ENCODE data around the gene ACTL8. TPM values are rescaled to one million over a fixed set of nuclear protein-coding genes. Genes with fewer than 3 reads are reported as not detected.
"Not testable (repeated sequence)": the region's sequence is repeated elsewhere in the genome, so short reads cannot be mapped to it uniquely, and the experiment has no call there.

The ACTL8 gene
- total RNA-seq, 1 experiment from 2014 or later: 0.51 TPM

DNA sequence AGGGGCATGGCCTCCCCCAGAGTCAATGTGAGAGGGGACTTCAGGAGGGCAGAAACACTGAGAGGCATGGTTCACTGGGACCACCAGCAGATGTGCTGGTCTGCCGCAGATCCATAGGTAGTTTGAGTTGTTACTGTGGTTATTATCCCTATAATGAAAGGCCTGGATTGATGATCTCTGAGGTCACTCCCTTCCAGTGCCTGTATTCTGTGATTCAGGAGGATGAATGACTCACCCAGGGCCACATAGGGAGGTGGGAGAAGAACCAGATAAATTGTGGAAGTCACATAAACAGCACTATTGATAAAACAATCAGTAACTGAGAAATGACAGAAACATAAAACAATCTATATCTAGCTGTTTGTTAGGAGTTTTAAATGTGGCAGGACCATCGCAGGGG, 22.7 kb upstream of the ACTL8 start:
- in situ Hi-C loops (cut with HindIII; ENCODE audit: low sequenced_read_pairs): no loop called here
- DNase-seq (ENCODE audit: low spot score): no peak

DNA sequence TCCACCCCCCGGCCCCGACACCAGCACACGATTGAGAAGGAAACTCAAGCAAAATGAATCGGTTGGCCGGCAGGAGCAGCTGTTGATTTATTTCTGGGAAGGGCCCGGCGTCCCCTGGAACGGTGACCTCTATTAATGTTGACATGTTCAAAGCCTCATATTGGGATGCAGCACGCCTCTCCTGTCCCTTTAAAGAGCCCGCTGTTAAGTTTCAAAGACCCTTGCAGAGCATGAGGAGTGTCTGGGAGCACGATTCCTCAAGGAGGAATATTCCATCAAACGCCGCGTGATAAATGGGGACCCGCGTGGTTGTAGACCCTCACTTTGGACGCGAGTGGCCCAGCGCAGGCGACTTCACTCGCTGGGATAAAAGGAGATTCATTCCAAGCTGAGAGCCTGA, 21.5 kb upstream of the ACTL8 start:
- DNase-seq (ENCODE audit: low spot score): no peak
- in situ Hi-C loops (cut with HindIII; ENCODE audit: low sequenced_read_pairs): no loop called here

DNA sequence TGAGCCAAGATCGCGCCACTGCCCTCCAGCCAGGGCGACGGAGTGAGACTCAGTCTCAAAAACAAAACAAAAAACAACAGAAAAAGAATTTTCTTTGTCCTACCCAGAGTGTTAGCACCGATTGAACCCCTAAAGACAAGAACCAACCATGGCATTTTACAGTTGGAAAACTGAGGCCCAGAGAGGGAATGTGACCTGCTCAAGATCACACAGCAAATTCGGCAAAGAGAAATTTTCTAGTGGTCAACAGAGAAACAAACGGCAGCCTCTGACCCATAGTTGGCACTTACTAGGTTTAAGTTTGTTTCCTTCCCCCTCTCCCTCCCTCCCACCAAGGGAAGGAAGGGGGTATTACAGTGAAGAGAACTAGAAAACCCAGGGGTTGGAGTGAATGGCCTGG, 20.5 kb upstream of the ACTL8 start:
- in situ Hi-C loops (cut with HindIII; ENCODE audit: low sequenced_read_pairs): no loop called here
- no peak for DNase-seq (ENCODE audit: low spot score)

DNA sequence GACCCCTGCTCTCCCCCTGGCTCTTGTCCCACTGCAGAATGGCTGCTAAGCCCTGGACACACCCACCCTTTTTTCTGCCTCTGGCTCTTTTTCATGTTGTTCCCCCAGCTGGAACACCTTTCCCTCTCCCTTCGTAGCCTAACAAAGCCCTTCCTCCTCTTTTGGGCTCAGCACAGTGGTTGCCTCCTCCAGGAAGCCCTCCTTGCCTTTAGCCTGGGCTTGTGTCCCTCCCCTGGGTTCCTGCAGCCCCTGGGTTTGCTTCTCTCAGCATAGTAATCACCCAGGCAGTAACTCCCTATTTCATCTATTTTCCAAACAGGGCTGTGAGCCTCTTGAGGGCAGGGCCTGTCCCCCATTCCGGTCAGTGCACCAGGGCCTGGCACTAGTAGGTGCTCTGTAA, 19.8 kb upstream of the ACTL8 start:
- no peak for DNase-seq (ENCODE audit: low spot score)
- in situ Hi-C loops (cut with HindIII; ENCODE audit: low sequenced_read_pairs): no loop called here

DNA sequence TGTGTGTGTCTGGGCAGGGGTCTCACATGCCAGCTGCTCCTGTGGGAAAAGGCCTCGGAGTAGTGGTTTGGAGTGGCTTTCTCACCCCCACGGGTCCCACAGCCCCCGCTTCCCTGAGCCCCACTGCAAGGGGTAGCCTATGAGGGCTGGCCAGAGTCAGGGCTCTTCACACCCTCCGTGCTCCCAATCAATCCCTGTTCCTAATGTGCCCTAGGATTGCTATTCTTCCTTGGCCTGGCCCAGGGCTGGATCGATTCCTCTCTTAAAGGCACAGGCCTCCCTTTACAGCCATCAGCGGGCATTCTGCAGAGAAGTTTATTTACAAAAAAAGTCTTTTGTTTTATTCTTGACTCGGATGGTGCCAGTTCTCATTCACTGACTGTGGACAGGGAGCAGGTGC, 19.3 kb upstream of the ACTL8 start:
- DNase-seq (ENCODE audit: low spot score): no peak

DNA sequence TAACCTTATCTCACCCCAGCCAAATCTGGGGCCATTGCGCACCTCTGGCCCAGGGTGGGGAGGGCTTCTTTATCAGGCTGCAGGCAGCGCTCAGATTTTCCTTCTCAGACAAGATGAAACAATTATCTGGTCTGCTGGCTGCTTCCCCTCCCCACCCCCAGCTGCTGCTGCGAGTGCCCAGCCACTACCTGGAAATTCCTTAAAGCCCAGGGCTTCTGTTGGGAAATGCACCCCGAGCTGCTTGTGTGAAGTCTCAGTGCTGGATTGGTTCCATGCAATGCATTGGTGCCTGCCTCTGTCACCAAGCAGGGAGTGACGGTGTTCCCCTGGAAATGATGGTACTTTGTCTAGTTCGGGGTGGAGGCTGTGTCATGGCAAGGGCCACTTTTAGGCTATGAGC, 18.5 kb upstream of the ACTL8 start:
- in situ Hi-C loops (cut with HindIII; ENCODE audit: low sequenced_read_pairs): no loop called here

More for the DNA sequence above, 19.3 kb upstream of the ACTL8 start:
- in situ Hi-C loops (cut with HindIII; ENCODE audit: low sequenced_read_pairs): no loop called here

DNA sequence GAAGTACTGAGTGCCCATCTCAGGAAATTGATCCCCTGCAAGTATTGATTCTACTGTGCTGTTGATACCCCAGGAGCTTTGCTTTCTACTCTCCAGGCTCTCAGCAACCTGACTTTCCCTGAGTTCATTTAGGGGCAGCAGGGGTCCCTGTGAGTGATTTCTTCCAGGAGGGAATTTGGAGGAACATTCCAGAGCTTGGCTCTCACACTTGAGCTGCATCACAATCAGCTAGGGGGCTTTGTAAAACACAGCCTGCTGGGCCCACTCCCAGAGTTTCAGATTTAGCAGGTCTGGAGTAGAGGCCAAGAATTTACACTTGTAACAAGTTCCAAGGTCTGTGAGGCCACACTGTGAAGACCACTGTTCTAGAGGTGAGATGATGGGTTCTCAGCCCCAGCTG, 16.1 kb upstream of the ACTL8 start:
- in situ Hi-C loops (cut with HindIII; ENCODE audit: low sequenced_read_pairs): no loop called here
- no peak for DNase-seq (ENCODE audit: low spot score)

More for the DNA sequence above, 18.5 kb upstream of the ACTL8 start:
- DNase-seq (ENCODE audit: low spot score): no peak

DNA sequence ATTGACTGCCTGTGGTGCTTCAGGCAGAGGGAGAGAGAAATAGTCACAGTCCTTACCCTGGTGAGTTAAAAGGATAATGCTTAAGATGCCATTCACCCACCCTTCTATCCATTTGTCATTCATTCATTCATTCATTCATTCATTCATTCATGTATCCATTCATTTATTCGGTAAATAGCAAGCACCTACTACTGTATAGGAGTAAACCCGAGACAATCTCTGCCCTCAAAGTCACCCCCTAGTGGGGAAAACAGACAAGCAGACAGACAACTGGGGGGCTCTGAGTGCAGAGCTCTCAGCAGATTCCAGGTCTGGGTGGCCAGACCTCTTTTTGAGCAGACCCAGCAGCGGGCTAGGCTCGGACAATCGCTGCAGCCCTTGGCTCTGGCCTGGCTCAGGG, 14.1 kb upstream of the ACTL8 start:
- in situ Hi-C loops (cut with HindIII; ENCODE audit: low sequenced_read_pairs): no loop called here
- DNase-seq (ENCODE audit: low spot score): no peak

DNA sequence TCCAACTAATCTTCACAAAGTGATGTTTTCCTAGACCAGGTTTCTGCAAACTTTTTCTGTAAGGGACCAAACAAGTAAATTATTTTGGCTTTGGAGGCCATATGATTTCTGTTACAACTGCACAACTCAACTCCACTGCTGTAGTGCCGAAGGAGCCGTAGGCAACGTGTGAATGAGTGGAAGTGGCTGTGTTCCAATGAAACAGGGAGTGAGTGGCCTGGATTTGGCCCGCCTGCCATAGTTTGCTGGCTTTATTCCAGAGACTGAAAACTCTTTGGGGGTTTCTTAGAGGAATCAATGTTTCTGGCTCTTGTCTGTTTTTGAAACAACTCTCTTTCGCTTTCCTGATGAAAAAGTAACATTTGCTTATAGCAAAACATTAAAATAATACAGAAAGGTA, 12.6 kb upstream of the ACTL8 start:
- peak; percentile 38 for DNase-seq (ENCODE audit: low spot score)
- in situ Hi-C loops (cut with HindIII; ENCODE audit: low sequenced_read_pairs): no loop called here

DNA sequence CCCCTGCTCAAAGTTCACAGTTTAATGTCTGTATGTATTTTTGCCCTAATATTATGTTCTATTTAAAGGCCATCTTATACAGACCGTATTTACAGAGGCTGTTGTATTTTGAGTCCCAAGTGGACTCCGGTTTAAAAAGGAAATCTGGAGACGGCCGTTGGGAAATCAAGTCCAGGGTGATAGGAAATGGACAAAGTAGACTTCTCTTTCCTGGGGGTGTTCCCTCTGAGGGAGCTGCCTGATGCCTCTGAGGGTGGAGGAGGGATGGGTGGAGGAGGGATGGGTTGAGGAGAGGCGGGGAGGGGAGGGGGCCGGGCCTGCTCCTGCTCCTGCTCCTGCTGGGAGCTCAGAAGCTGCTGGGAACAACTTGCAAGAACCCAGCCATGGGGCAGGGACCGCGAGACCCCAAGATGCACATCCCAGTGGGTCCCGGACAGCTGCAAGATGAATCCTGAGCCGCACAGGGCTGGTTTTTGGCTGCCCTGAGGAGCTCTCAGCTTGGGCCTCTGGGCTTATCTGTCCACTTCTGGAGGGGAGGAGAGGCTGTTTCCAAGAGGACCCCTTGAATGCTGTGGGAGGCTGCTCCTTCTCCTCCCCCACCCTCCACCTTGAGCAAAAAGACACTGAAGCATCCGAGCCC, 12.0 kb upstream of the ACTL8 start:
- in situ Hi-C loops (cut with HindIII; ENCODE audit: low sequenced_read_pairs): no loop called here
- DNase-seq (ENCODE audit: low spot score): no peak

DNA sequence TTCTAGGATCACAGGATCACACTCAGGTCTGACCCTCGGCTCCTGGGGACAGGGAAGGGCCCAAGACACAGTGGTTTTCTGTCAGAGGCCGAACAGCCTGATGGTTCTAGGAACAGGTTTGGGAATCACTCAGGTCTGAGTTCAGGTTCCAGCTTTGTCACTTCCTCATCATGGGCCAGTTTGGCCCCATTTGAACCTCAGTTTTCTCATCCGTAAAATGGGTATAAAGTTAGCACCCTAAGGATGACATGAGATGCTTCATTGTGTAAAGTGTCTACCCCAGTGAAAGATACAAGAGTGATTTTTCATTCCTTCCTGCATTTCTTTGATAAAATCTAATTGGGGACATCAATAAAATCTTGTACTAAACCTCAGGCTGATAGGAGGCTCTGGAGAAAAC, 11.2 kb upstream of the ACTL8 start:
- in situ Hi-C loops (cut with HindIII; ENCODE audit: low sequenced_read_pairs): no loop called here
- DNase-seq (ENCODE audit: low spot score): no peak

DNA sequence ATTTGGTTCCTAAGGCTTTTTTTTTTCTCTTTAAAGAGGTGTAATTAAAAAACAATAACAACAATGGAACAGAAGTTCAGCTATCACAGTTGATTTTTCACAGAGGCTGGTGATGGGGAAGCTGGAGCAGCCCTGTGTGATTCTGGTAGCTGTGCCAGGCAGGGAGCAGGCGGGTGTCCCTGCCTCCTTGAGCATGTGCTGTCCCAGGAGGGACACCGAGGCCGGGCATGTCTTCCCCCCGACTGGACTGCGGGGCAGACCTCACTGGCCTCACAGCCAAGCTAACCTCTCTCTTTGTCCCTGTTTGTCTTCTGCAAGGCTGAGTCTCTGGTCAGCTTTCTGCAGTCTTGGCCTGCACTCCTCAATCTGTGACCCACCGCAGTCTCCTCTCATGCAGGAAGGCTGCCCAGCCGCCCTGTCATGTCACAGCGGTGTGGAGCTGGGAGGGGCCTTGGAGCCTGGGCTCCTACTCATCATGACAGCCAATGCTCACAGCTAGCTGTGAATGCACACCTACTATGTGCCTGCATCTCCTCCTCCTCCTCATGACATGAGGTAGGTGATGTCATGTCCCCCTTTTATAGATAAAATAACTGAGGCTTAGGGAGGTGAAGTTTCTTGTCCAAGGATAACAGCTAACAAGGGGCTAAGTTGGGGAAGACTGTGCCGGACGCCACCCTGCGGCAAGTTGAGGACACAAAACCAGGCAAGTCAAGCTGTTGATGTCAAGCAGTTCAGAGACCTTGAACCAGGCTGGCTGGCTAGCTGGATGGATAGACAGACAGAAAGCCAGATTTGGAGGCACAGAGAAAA, 10.3 kb upstream of the ACTL8 start:
- peak; percentile 66 for DNase-seq (ENCODE audit: low spot score)

DNA sequence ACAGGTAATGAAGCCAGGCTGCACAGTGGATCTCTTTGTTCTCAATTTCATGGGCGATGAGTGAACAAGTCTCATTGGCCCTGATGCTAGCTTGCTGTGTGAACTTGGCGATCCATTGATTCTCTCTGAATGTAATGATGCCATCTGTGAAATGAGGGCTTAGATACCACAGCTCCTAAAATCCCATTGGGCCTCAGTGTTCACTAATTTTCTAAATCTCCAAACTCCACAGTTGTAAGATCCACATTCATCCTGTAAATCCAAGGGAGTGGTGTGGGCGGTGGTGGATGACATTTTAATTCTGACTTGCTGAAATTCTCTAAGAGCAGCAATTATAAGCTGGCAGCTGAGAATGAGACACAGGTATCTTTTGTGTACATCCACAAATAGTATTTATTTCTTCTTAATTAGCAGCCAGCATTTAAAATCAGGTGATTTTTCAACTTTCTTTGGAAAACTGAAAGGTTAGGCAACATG, 9.6 kb upstream of the ACTL8 start:
- peak; percentile 30 for DNase-seq (ENCODE audit: low spot score)
- in situ Hi-C loops (cut with HindIII; ENCODE audit: low sequenced_read_pairs): no loop called here

More for the DNA sequence above, 10.3 kb upstream of the ACTL8 start:
- in situ Hi-C loops (cut with HindIII; ENCODE audit: low sequenced_read_pairs): no loop called here

DNA sequence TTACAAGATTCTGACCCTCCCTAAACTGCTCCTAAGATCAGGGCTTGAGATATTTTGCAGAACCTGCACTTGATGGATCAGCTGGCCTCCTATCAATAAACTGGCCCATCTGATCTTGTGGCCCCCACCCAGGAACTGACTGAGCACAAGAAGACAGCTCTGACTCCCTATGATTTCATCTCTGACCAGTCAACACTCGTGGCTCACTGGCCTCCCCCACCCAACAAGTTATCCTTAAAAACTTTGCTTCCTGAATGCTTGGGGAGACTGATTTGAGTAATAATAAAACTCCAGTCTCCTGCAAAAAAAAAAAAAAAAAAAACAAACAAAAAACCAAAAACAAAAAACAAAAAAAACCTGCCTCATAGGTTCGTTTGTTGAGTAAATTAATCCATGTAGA, 8.9 kb upstream of the ACTL8 start:
- DNase-seq (ENCODE audit: low spot score); in situ Hi-C loops (cut with HindIII; ENCODE audit: low sequenced_read_pairs): not testable (repeated sequence)

DNA sequence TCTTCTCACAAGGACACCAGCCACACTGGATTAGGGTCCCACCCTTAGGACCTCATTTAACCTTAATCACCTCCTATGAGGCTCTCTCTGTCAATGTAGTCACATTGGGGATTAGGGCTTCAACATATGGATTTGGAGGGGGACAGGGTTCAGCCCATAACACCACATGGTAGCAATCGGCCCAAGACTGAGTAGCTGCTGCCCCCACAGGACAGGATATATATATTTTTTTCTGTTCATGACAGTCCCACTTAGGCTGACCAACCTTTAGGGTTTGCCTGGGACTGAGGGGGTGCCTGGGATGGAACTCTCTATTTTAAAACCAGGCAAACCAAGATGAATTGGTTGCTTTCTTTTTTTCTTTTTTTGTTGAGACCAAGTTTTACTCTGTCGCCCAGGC, 8.2 kb upstream of the ACTL8 start:
- in situ Hi-C loops (cut with HindIII; ENCODE audit: low sequenced_read_pairs): no loop called here

DNA sequence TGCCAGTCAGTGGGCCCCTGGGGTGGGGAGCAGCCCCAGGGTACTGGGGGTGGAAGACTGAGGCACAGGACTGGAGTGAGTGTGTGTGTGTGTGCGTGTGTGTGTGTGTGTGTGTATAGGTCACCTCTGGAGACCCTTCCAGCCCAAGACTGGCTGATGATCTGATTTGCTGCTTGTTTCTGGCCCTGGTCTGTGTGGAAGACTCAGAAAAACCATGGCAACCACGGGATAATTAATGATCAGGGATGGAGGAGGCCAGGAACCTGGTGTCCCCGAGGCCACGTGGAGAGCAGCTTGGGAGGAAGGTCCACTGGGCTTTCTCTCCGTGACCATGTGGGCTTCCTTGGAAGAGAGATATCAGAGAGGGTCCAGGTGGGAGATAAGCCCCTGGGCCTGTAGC, 4.8 kb upstream of the ACTL8 start:
- in situ Hi-C loops (cut with HindIII; ENCODE audit: low sequenced_read_pairs): no loop called here
- no peak for DNase-seq (ENCODE audit: low spot score)

More for the DNA sequence above, 8.2 kb upstream of the ACTL8 start:
- DNase-seq (ENCODE audit: low spot score): no peak

DNA sequence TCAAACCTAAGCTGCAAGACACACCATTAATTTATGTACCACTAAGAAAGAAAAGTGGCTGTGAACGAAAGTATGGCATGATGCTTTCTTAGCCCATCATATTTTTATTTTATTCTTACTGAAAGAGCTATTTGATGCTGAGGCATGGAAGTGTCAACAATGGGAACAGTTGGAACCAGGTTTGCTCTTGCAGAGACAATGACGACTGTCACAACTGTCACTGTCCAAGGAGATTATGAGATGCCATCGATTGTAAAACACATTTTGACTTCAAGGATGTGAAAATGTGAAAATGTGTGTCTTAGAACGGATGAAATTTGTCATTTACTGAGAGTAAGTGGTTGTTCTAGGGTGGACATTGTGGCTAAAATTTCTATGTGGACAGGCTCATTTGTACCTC, 2.8 kb upstream of the ACTL8 start:
- in situ Hi-C loops (cut with HindIII; ENCODE audit: low sequenced_read_pairs): no loop called here
- DNase-seq (ENCODE audit: low spot score): no peak

DNA sequence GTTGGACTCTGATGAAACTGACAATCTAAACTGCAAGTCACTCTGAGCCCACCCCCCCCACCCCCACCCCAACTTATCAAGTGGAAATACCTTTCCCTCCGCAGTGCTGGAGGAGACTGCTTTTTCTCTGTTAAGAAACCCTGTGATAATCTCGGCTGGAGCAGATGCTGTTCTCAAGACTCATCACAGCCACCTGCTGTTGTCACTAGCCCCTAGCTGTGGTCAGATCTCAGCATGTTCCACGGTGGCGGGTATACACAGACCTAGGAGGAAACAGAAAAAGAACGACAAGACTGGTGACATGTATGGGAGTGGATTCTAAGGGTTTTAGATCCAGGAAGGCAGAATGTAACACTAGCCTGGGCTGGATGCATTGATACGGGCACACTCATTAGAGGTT, 2.3 kb downstream of the ACTL8 start:
- in situ Hi-C loops (cut with HindIII; ENCODE audit: low sequenced_read_pairs): no loop called here
- DNase-seq (ENCODE audit: low spot score): no peak

DNA sequence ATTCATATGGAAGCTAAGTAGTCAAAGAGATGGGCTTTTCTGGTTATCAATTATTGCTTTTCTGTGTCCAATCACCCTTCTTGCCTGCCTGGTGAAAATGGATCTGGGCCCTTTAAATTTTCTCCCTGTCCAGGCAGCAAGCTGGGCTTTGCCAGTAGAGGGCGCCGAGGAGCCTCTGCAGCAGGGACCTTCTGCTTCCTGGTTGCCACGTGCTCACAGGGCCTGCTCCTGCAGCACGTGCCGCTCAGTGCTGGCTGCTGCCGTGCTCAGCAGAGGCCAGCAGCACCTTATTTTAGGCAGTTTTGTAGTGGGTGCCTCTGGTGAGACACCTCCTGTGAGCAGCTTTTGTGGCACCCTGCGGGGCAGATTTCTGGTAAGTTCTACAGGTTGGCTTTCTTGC, 4.0 kb downstream of the ACTL8 start:
- DNase-seq (ENCODE audit: low spot score): no peak
- in situ Hi-C loops (cut with HindIII; ENCODE audit: low sequenced_read_pairs): no loop called here

DNA sequence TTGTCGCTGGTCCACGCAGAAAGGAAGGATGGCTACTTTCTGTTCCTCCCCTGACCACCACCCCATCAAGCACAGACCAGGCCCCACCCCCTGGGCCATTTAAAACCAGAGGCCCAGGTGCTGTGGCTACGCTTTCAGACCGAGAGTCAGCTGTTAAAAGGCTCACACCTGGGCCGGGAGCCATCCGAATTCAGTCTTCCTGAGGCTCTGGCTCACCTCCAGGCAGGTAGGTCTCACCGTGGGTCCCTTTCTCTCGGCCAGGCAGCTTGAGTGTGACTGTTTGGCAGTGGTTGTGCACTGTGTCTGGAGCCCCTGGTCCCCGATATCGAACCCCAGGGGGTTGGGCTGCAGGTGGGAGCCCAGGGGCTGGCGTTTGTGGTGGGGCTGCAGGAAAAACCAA, 7.2 kb downstream of the ACTL8 start:
- in situ Hi-C loops (cut with HindIII; ENCODE audit: low sequenced_read_pairs): no loop called here
- no peak for DNase-seq (ENCODE audit: low spot score)

DNA sequence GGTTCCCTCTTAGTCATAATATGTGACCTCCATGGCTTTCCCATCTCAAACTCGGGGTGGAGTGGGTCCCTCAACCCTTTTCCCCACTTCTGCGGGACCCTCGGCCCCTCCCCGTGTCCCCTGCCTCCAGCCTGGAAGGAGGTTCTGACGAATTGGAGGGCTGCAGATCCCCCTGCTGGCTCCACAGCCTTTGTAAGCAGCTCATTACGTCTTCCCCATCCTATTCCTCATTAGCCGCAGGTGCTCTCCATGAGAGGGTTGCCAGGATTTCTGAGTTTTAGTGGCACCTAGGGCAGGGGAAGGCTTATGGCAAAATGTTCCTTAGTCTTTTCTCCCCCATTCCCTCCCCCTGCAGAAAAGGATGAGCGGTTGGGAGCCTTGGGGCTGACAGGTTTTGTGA, 8.3 kb downstream of the ACTL8 start:
- in situ Hi-C loops (cut with HindIII; ENCODE audit: low sequenced_read_pairs): no loop called here
- DNase-seq (ENCODE audit: low spot score): no peak

All from G401 (cell line).